Trophoblast cell (in vitro differentiated cells and primary cell): ENCODE data around the gene CPT1B.

ENCODE experiments used
- DNase-seq, 2 donors: peaks; one replicate each; pipeline ENCODE4 v3.0.0-alpha.2; 2016
- H2AFZ ChIP-seq: 2 replicates; pipeline ENCODE4 v1.6.1; 2013; ENCODE audit warnings: low read length, moderate library complexity, mild to moderate bottlenecking; ENCODE audit not compliant: insufficient read depth, poor library complexity
- H2AK5ac ChIP-seq: 2 replicates; pipeline ENCODE4 v1.6.1; 2013; ENCODE audit warnings: mild to moderate bottlenecking, low read length
- H2BK120ac ChIP-seq: 2 replicates; pipeline ENCODE4 v1.6.1; 2013; ENCODE audit warnings: low read length, mild to moderate bottlenecking, moderate library complexity; ENCODE audit not compliant: insufficient read depth, poor library complexity
- H2BK12ac ChIP-seq: 2 replicates; pipeline ENCODE4 v1.6.1; 2013; ENCODE audit warnings: mild to moderate bottlenecking, low read length, moderate library complexity
- H2BK5ac ChIP-seq: 2 replicates; pipeline ENCODE4 v1.6.1; 2013; ENCODE audit warnings: low read length, low read depth, moderate library complexity, mild to moderate bottlenecking; ENCODE audit not compliant: poor library complexity
- H3K14ac ChIP-seq: 2 replicates; pipeline ENCODE4 v1.6.1; 2013; ENCODE audit warnings: mild to moderate bottlenecking, low read length
- H3K18ac ChIP-seq: 2 replicates; pipeline ENCODE4 v1.6.1; 2013; ENCODE audit warnings: mild to moderate bottlenecking, low read length
- H3K23ac ChIP-seq: 2 replicates; pipeline ENCODE4 v1.6.1; 2013; ENCODE audit warnings: low read length
- H3K27ac ChIP-seq: 2 replicates; pipeline ENCODE4 v1.5.1; 2013; ENCODE audit warnings: low read depth, mild to moderate bottlenecking, inconsistent platforms, low read length, moderate library complexity
- H3K27me3 ChIP-seq: 2 replicates; pipeline ENCODE4 v1.6.1; 2013; ENCODE audit warnings: inconsistent platforms, mild to moderate bottlenecking, low read length, moderate library complexity; ENCODE audit not compliant: insufficient read depth
- H3K36me3 ChIP-seq, 2 experiments: 1 replicate in 1 of 2; 2 replicates in 1 of 2; pipeline ENCODE4 v1.6.1; 2013; ENCODE audit warnings: low read length in 2 of 2, mild to moderate bottlenecking in 2 of 2, moderate library complexity in 1 of 2; ENCODE audit not compliant: insufficient read depth in 2 of 2, control insufficient read depth in 1 of 2
- H3K4ac ChIP-seq: 2 replicates; pipeline ENCODE4 v1.6.1; 2013; ENCODE audit warnings: low read depth, mild to moderate bottlenecking, low read length, moderate library complexity
- H3K4me1 ChIP-seq, 2 experiments: 1 replicate in 1 of 2; 2 replicates in 1 of 2; pipeline ENCODE4 v1.6.1; 2013; ENCODE audit warnings: low read length in 2 of 2, mild to moderate bottlenecking in 2 of 2, moderate library complexity in 1 of 2; ENCODE audit not compliant: insufficient read depth in 2 of 2, control insufficient read depth in 1 of 2
- H3K4me2 ChIP-seq: 2 replicates; pipeline ENCODE4 v1.6.1; 2013; ENCODE audit warnings: inconsistent platforms, mild to moderate bottlenecking, low read length, moderate library complexity
- H3K4me3 ChIP-seq: 2 replicates; pipeline ENCODE4 v1.5.1; 2013; ENCODE audit warnings: mild to moderate bottlenecking, low read depth, low read length, inconsistent platforms
- H3K79me1 ChIP-seq: one replicate; pipeline ENCODE4 v1.6.1; 2013; ENCODE audit warnings: low read length
- H3K79me2 ChIP-seq: 2 replicates; pipeline ENCODE4 v1.6.1; 2013; ENCODE audit warnings: low read length, mild to moderate bottlenecking; ENCODE audit not compliant: control insufficient read depth, insufficient read depth, poor library complexity
- H3K9ac ChIP-seq: 2 replicates; pipeline ENCODE4 v1.6.1; 2013; ENCODE audit warnings: mild to moderate bottlenecking, low read length
- H3K9me3 ChIP-seq: 2 replicates; pipeline ENCODE4 v1.6.1; 2013; ENCODE audit warnings: low read depth, mild to moderate bottlenecking, control low read depth, inconsistent platforms, low read length; ENCODE audit not compliant: insufficient read depth
- H4K12ac ChIP-seq: 2 replicates; pipeline ENCODE4 v1.6.1; 2013; ENCODE audit warnings: low read depth, mild to moderate bottlenecking, low read length, moderate library complexity
- H4K8ac ChIP-seq: 2 replicates; pipeline ENCODE4 v1.6.1; 2013; ENCODE audit warnings: low read depth, mild to moderate bottlenecking, low read length, moderate library complexity
- H4K91ac ChIP-seq: one replicate; pipeline ENCODE4 v1.6.1; 2013; ENCODE audit warnings: low read depth, mild to moderate bottlenecking, low read length, moderate library complexity
- WGBS: extraction: QIAGEN DNeasy Blood & Tissue Kit; methylation state at CpG from one replicate; pipeline ENCODE4 v1.1.7; 2013; ENCODE audit warnings: missing lambda C conversion rate; ENCODE audit not compliant: insufficient read length, insufficient coverage; ENCODE audit errors: extremely low coverage; 5-methylcytosine and 5-hydroxymethylcytosine counted together

The CPT1B gene

GRCh38 chr22:50578776-50579310 is 616 bp upstream of the CPT1B start:
- Histone ChIP-seq H3K79me2 (peaks cover 8% of the 10 kb centered on the region), H4K12ac (no peak overlapping the region), H3K27ac (no peak overlapping the region)

DNA sequence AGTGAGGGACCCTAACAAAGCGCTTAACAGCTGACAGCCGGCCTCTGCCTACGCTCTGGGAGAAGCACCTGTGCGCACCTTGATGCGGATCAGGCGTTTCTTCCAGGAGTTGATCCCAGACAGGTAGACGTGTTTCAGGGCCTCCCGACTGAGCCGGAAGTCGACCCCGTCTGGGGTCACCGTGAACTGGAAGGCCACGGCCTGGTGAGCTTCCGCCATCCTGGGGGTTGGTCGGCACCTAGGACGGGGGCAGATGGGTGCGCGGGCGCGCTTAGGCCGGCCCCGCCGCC is 585 bp downstream of the CPT1B start:
- Histone ChIP-seq H3K79me1 (peaks cover 4% of the 10 kb centered on the region), H3K23ac (no peak overlapping the region), H3K9ac (no peak overlapping the region), H2BK5ac (no peak overlapping the region), H3K4me2 (no peak overlapping the region), H2BK12ac (no peak overlapping the region), H2AFZ (no peak overlapping the region), H3K27me3 (no peaks in the 10 kb centered on the region), H3K14ac (no peak overlapping the region), H3K9me3 (peaks cover 2% of the 10 kb centered on the region), H3K4me1 (peaks cover 7% of the 10 kb centered on the region in 2 experiments), H2AK5ac (no peak overlapping the region), H3K79me2 (peaks cover 5% of the 10 kb centered on the region), H4K91ac (no peak overlapping the region), H3K27ac (no peak overlapping the region), H4K12ac (no peak overlapping the region), H4K8ac (no peak overlapping the region), H2BK120ac (no peak overlapping the region), H3K4ac (no peak overlapping the region), H3K18ac (no peak overlapping the region), H3K36me3 (peaks cover 58 to 61% of the 10 kb centered on the region in 2 experiments), H3K4me3 (no peak overlapping the region)
- DNase-seq: no peak
- WGBS: no CpG with 5 or more reads among the region's 23 CpGs

More at GRCh38 chr22:50578776-50579310, 616 bp upstream of the CPT1B start:
- Histone ChIP-seq H2BK12ac (no peak overlapping the region), H4K91ac (no peak overlapping the region), H2AFZ (no peak overlapping the region), H3K79me1 (peaks cover 8% of the 10 kb centered on the region), H4K8ac (no peak overlapping the region), H3K9me3 (peaks cover 2% of the 10 kb centered on the region), H3K4me3 (peak overlapping the region; percentile 7), H2AK5ac (no peak overlapping the region), H2BK120ac (no peak overlapping the region), H3K36me3 (peaks cover 46 to 49% of the 10 kb centered on the region in 2 experiments), H3K9ac (no peak overlapping the region), H3K27me3 (no peaks in the 10 kb centered on the region), H3K18ac (no peak overlapping the region), H2BK5ac (no peak overlapping the region), H3K4me1 (peaks cover 11 to 13% of the 10 kb centered on the region in 2 experiments), H3K4ac (no peak overlapping the region), H3K23ac (no peak overlapping the region), H3K4me2 (no peak overlapping the region), H3K14ac (no peak overlapping the region)
- no peak for DNase-seq
- no CpG with 5 or more reads among the region's 8 CpGs for WGBS

GRCh38 chr22:50576806-50577696 is 1.2 kb downstream of the CPT1B start:
- peaks cover 7% of the 10 kb centered on the region in 2 experiments for H3K4me1 ChIP-seq
- no CpG with 5 or more reads among the region's 18 CpGs for WGBS

GRCh38 chr22:50576070-50576469 is 2.2 kb downstream of the CPT1B start:
- no peak overlapping the region for H3K18ac ChIP-seq
- H3K79me2 ChIP-seq: no peaks in the 10 kb centered on the region
- H2AK5ac ChIP-seq: no peak overlapping the region
- no peak overlapping the region for H2BK120ac ChIP-seq
- H3K23ac ChIP-seq: no peak overlapping the region
- no peak overlapping the region for H4K8ac ChIP-seq
- H3K4ac ChIP-seq: no peak overlapping the region
- H3K4me1 ChIP-seq: no peaks in the 10 kb centered on the region
- no peaks in the 10 kb centered on the region for H3K27me3 ChIP-seq
- no peak overlapping the region for H3K4me2 ChIP-seq
- no peak overlapping the region for H3K27ac ChIP-seq
- H3K9ac ChIP-seq: no peak overlapping the region
- no peak overlapping the region for H2BK12ac ChIP-seq
- H3K14ac ChIP-seq: no peak overlapping the region
- peak; percentile 86 to 90 for DNase-seq
- no peak overlapping the region for H4K12ac ChIP-seq
- no peaks in the 10 kb centered on the region for H3K79me1 ChIP-seq
- peaks cover 2% of the 10 kb centered on the region for H3K9me3 ChIP-seq
- WGBS: no CpG with 5 or more reads among the region's 5 CpGs
- no peak overlapping the region for H2AFZ ChIP-seq
- peaks cover 65 to 75% of the 10 kb centered on the region in 2 experiments for H3K36me3 ChIP-seq
- H2BK5ac ChIP-seq: no peak overlapping the region
- H4K91ac ChIP-seq: no peak overlapping the region
- H3K4me3 ChIP-seq: no peak overlapping the region

More at GRCh38 chr22:50576806-50577696, 1.2 kb downstream of the CPT1B start:
- H2AFZ ChIP-seq: no peak overlapping the region
- peaks cover 2% of the 10 kb centered on the region for H3K9me3 ChIP-seq
- H3K27ac ChIP-seq: no peak overlapping the region
- DNase-seq: no peak
- H3K4ac ChIP-seq: no peak overlapping the region
- no peak overlapping the region for H4K91ac ChIP-seq
- no peaks in the 10 kb centered on the region for H3K27me3 ChIP-seq
- no peak overlapping the region for H4K8ac ChIP-seq
- H3K18ac ChIP-seq: no peak overlapping the region
- no peak overlapping the region for H3K4me3 ChIP-seq
- H2BK120ac ChIP-seq: no peak overlapping the region
- H3K79me1 ChIP-seq: no peaks in the 10 kb centered on the region
- no peak overlapping the region for H4K12ac ChIP-seq
- H2BK12ac ChIP-seq: no peak overlapping the region
- no peak overlapping the region for H3K9ac ChIP-seq
- H3K4me2 ChIP-seq: no peak overlapping the region
- no peak overlapping the region for H2BK5ac ChIP-seq
- no peak overlapping the region for H2AK5ac ChIP-seq
- peaks cover 2% of the 10 kb centered on the region for H3K79me2 ChIP-seq
- no peak overlapping the region for H3K14ac ChIP-seq
- H3K36me3 ChIP-seq: peaks cover 63 to 66% of the 10 kb centered on the region in 2 experiments
- no peak overlapping the region for H3K23ac ChIP-seq
